ENCODE data around the gene SELENOV. TPM values are rescaled to one million over a fixed set of nuclear protein-coding genes. Genes with fewer than 3 reads are reported as not detected.

The SELENOV gene
- total RNA-seq, 1 experiment from 2014 or later: not detected

GRCh38 chr19:39471756-39472536 lies 43.0 kb upstream of the SELENOV start (continued):
- no peak for TF ChIP-seq REST (IDR thresholded peaks at IDR 0.05; ENCODE audit: low read depth)
- TF ChIP-seq, protein P1, sequence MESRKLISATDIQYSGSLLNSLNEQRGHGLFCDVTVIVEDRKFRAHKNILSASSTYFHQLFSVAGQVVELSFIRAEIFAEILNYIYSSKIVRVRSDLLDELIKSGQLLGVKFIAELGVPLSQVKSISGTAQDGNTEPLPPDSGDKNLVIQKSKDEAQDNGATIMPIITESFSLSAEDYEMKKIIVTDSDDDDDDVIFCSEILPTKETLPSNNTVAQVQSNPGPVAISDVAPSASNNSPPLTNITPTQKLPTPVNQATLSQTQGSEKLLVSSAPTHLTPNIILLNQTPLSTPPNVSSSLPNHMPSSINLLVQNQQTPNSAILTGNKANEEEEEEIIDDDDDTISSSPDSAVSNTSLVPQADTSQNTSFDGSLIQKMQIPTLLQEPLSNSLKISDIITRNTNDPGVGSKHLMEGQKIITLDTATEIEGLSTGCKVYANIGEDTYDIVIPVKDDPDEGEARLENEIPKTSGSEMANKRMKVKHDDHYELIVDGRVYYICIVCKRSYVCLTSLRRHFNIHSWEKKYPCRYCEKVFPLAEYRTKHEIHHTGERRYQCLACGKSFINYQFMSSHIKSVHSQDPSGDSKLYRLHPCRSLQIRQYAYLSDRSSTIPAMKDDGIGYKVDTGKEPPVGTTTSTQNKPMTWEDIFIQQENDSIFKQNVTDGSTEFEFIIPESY (IDR thresholded peaks at IDR 0.05; ENCODE audit: extremely low read depth, insufficient replicate concordance, low read length): no peak

DNA sequence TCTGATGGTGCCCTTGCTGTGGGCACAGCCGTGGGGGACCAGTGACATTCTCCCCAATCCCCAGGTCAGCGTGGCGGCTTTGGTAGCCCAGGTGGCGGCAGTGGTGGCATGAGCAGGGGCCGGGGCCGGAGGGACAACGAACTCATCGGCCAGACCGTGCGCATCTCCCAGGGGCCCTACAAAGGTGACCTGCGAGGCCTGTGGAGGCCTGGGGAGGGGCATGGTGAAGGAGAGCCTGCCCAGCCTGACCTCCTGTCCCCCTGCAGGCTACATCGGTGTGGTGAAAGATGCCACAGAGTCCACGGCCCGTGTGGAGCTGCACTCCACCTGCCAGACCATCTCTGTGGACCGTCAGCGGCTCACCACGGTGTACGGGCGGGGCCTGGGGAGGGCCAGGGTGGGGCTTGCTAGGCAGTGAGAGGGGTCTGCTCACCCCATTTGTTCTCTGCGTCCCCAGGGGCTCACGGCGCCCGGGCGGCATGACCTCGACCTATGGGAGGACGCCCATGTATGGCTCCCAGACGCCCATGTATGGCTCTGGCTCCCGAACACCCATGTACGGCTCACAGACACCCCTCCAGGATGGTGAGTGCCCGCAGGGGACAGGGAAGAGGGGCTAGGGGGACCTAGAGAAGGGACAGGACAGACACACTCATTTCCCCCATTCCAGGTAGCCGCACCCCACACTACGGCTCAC lies 42.0 kb upstream of the SELENOV start:
- Histone ChIP-seq H3K9me2 (ENCODE audit: insufficient read depth) (no peaks in the 10 kb centered on the region), H3K4me3 (replicated peaks in 1 of 2; ENCODE audit: low read depth in 1 of 2, low read length in 2 of 2) (no peak overlapping the region), H4K20me1 (ENCODE audit: insufficient read depth) (no peaks in the 10 kb centered on the region), H3K4me2 (ENCODE audit: low read length) (no peak overlapping the region), H3K79me2 (ENCODE audit: insufficient read depth, low read length) (no peaks in the 10 kb centered on the region; the same call in 1 of the 2 replicates), H3K27me3 (ENCODE audit: insufficient read depth, low read length) (no peaks in the 10 kb centered on the region), H3K9me3 (ENCODE audit: control insufficient read depth in 1 of 2, insufficient read depth in 1 of 2, low read depth in 1 of 2, low read length in 2 of 2) (no peaks in the 10 kb centered on the region), H3K9ac (ENCODE audit: low read length) (no peak overlapping the region), H3K27ac (ENCODE audit: low read depth, low read length) (no peak overlapping the region), H3K4me1 (ENCODE audit: control insufficient read depth in 1 of 2, insufficient read depth in 2 of 2, low read length in 2 of 2) (no peaks in the 10 kb centered on the region), H3K36me3 (ENCODE audit: control insufficient read depth in 1 of 2, insufficient read depth in 2 of 2, low read length in 2 of 2) (peaks cover 48 to 73% of the 10 kb centered on the region in 2 experiments; a peak in 3 of 4 replicates), H2AFZ (ENCODE audit: low read depth, low read length, poor library complexity, severe bottlenecking) (no peak overlapping the region)
- DNase-seq (ENCODE audit: low read depth, low spot score) (no peak), ATAC-seq (no peak)
- ChIA-PET CTCF (no interaction called here), POLR2A (no interaction called here), RAD21 (ENCODE audit: low non-redundant PET in 1 of 2, low total read pairs in 2 of 2, uncharacterized antibody in 2 of 2, unreplicated experiment in 2 of 2) (no interaction called here)
- no TSS peak for BruUV-seq (replicated peaks)
- intact Hi-C loops (cut with micrococcal nuclease): no loop called here
- no peak for TF ChIP-seq MAX (IDR thresholded peaks at IDR 0.05)
- no peak for TF ChIP-seq TCF7L2 (IDR thresholded peaks at IDR 0.05; ENCODE audit: borderline replicate concordance, extremely low read depth, insufficient read depth, insufficient read length)
- TF ChIP-seq FOSL1 (IDR thresholded peaks at IDR 0.05; ENCODE audit: low read depth): no peak
- no peak for TF ChIP-seq EZH2phosphoT487 (IDR thresholded peaks at IDR 0.05; ENCODE audit: borderline replicate concordance)
- no peak for TF ChIP-seq ZFX (IDR thresholded peaks at IDR 0.05)
- no peak for TF ChIP-seq SP1 (IDR thresholded peaks at IDR 0.05; ENCODE audit: low read depth)
- no peak for TF ChIP-seq ATF3 (IDR thresholded peaks at IDR 0.05)
- no peak for TF ChIP-seq ZNF274 (IDR thresholded peaks at IDR 0.05; ENCODE audit: low read depth, low read length)
- TF ChIP-seq JUND (IDR thresholded peaks at IDR 0.05): no peak
- no peak for TF ChIP-seq CEBPB (IDR thresholded peaks at IDR 0.05; ENCODE audit: low read depth)
- TF ChIP-seq ELF1 (IDR thresholded peaks at IDR 0.05; ENCODE audit: borderline replicate concordance, low read depth): no peak
- TF ChIP-seq SIN3A (IDR thresholded peaks at IDR 0.05; ENCODE audit: low read depth): no peak
- no peak for TF ChIP-seq POLR2AphosphoS5 (IDR thresholded peaks at IDR 0.05; ENCODE audit: low read depth, low read length)
- TF ChIP-seq, protein P1 (IDR thresholded peaks at IDR 0.05; ENCODE audit: extremely low read depth, insufficient replicate concordance, low read length): no peak

Data from HCT116 (cell line).